OCI-LY7 (cell line): ENCODE measurements around the gene KLLN. TPM values are rescaled to one million over a fixed set of nuclear protein-coding genes. Genes with fewer than 3 reads are reported as not detected.

Experiments used
- BruUV-seq: library from RNA; stranded (reverse); fragments of 400-500 nt; replicated peaks from 2 replicates; lab custom pipeline; 2021; lab: Mats Ljungman, UMichigan
- CTCF ChIA-PET: fragments of 300-600 bp; sonication (Branson Sonifier 250); formaldehyde crosslinking; loops from one replicate; lab custom pipeline; 2022; ENCODE audit warnings: antibody characterized with exemption; ENCODE audit not compliant: unreplicated experiment; lab: Charles Lee
- POLR2A ChIA-PET: fragments of 300-600 bp; sonication (Branson Sonifier 250); formaldehyde crosslinking; loops from one replicate; lab custom pipeline; 2022; ENCODE audit warnings: antibody characterized with exemption; lab: Charles Lee
- DNase-seq: peaks from one replicate; pipeline ENCODE4 v3.0.0-alpha.2; 2015; ENCODE audit warnings: low spot score
- H2AFZ ChIP-seq: fragments of 200-600 bp; sonication (generic), shearing (Covaris generic); 2 replicates; pipeline ENCODE4 v1.6.1; 2014; ENCODE audit warnings: mild to moderate bottlenecking, antibody characterized with exemption, low read length, moderate library complexity
- H3K27ac ChIP-seq: fragments of 200-600 bp; sonication (generic); 2 replicates; pipeline ENCODE4 v1.5.1; 2014; ENCODE audit warnings: mixed run types, low read depth, mild to moderate bottlenecking, moderate library complexity, low read length, inconsistent platforms; ENCODE audit not compliant: poor library complexity, severe bottlenecking
- H3K36me3 ChIP-seq: fragments of 200-600 bp; sonication (generic); 2 replicates; pipeline ENCODE4 v1.6.1; 2014; ENCODE audit warnings: mild to moderate bottlenecking, antibody characterized with exemption, low read length, moderate library complexity, mixed read lengths; ENCODE audit not compliant: insufficient read depth
- H3K4me1 ChIP-seq: fragments of 200-600 bp; sonication (generic); 2 replicates; pipeline ENCODE4 v1.5.1; 2014; ENCODE audit warnings: mild to moderate bottlenecking, low read length; ENCODE audit not compliant: insufficient read depth, poor library complexity, severe bottlenecking
- H3K4me2 ChIP-seq: fragments of 200-600 bp; sonication (generic); 2 replicates; pipeline ENCODE4 v1.6.1; 2014; ENCODE audit warnings: mild to moderate bottlenecking, low read length
- H3K4me3 ChIP-seq: fragments of 200-600 bp; sonication (generic); 2 replicates; pipeline ENCODE4 v1.5.1; 2014; ENCODE audit warnings: mild to moderate bottlenecking, low read depth, low read length; ENCODE audit not compliant: poor library complexity, severe bottlenecking
- H3K79me2 ChIP-seq: fragments of 200-600 bp; sonication (generic); 2 replicates; pipeline ENCODE4 v1.6.1; 2016; ENCODE audit warnings: low read depth, mild to moderate bottlenecking, low read length, moderate library complexity, mixed read lengths; ENCODE audit not compliant: insufficient read depth
- H3K9me2 ChIP-seq: fragments of 200-600 bp; sonication (generic); 2 replicates; pipeline ENCODE4 v1.6.1; 2016; ENCODE audit warnings: mild to moderate bottlenecking, low read length, mixed read lengths; ENCODE audit not compliant: insufficient read depth
- H3K9me3 ChIP-seq: fragments of 200-600 bp; sonication (generic); 2 replicates; pipeline ENCODE4 v1.6.1; 2014; ENCODE audit warnings: mild to moderate bottlenecking, mixed run types, low read length, mixed read lengths
- H4K20me1 ChIP-seq: fragments of 200-600 bp; sonication (generic); 2 replicates; pipeline ENCODE4 v1.6.1; 2014; ENCODE audit warnings: mild to moderate bottlenecking, antibody characterized with exemption, low read length, moderate library complexity, mixed read lengths; ENCODE audit not compliant: insufficient read depth
- CTCF ChIP-seq: fragments of 200-600 bp; sonication (generic); conservative IDR thresholded peaks from 2 replicates; pipeline ENCODE4 v1.5.1; 2014; ENCODE audit warnings: mild to moderate bottlenecking, antibody characterized with exemption, low read length, moderate library complexity, mixed read lengths
- EZH2phosphoT487 ChIP-seq: fragments of 200-600 bp; sonication (generic); IDR thresholded peaks from 2 replicates; pipeline ENCODE4 v1.6.1; 2018; ENCODE audit warnings: low read depth, borderline replicate concordance, mild to moderate bottlenecking, mixed run types, antibody characterized with exemption, low read length, moderate library complexity, mixed read lengths
- intact Hi-C: fragments of 100-400 bp; cut with micrococcal nuclease; formaldehyde crosslinking; loops from one replicate; pipeline ENCODE4 v1.10.0; 2022; ENCODE audit not compliant: unreplicated experiment
- total RNA-seq, 2 experiments: library from RNA; depleted of rRNA in 1 of 2; stranded (reverse); fragments of >200 nt in 1 of 2; shearing (Covaris generic) in 1 of 2; gene quantifications; 2 replicates each; pipeline ENCODE4 v1.2.3, GENCODE V29; 2014 to 2022

KLLN gene
- total RNA-seq, 2 experiments from 2014 or later = 3.8 to 5.5 TPM

GRCh38 chr10:87861566-87861952, 1.8 kb downstream of the KLLN start:
- Histone ChIP-seq H3K4me1 (peaks cover 19% of the 10 kb centered on the region), H4K20me1 (peaks cover 23% of the 10 kb centered on the region), H2AFZ (peak overlapping the region; percentile 64; the same call in 1 of the 2 replicates), H3K27ac (peak overlapping the region; percentile 94), H3K4me2 (peak overlapping the region; percentile 82), H3K9me2 (no peaks in the 10 kb centered on the region), H3K4me3 (peak overlapping the region; percentile 96), H3K9me3 (no peaks in the 10 kb centered on the region), H3K36me3 (peaks cover 24% of the 10 kb centered on the region), H3K79me2 (peaks cover 51% of the 10 kb centered on the region)
- ChIA-PET CTCF (interaction anchor here (0.9 to 3.2 kb wide), 5 partner anchors 115 to 531 kb away, joined by 3 to 36 read pairs (median 8); no protein-coding TSS in a partner anchor), POLR2A (interaction anchor here (0.7 to 6.9 kb wide), 30 partner anchors 10 to 1027 kb away, joined by 3 to 134 read pairs (median 4); no protein-coding TSS in a partner anchor)
- TF ChIP-seq EZH2phosphoT487 (no peak), CTCF (no peak; the same call in 1 of the 2 replicates)
- intact Hi-C loops = loop anchor here (5.0 kb wide), 5 partner anchors 206 to 456 kb away; no protein-coding TSS in a partner anchor
- peak; percentile 82 for DNase-seq
- no TSS peak for BruUV-seq

GRCh38 chr10:87860816-87861403, 2.4 kb downstream of the KLLN start:
- no peaks in the 10 kb centered on the region for H3K9me3 ChIP-seq
- H3K4me1 ChIP-seq = peaks cover 19% of the 10 kb centered on the region
- BruUV-seq = TSS peak; percentile 68
- peak overlapping the region; percentile 96 for H3K4me3 ChIP-seq
- H3K4me2 ChIP-seq = peak overlapping the region; percentile 82
- ChIA-PET CTCF (interaction anchor here (0.9 to 3.2 kb wide), 5 partner anchors 116 to 531 kb away, joined by 3 to 36 read pairs (median 8); no protein-coding TSS in a partner anchor), POLR2A (interaction anchor here (0.7 to 6.9 kb wide), 22 partner anchors 10 to 1028 kb away, joined by 3 to 134 read pairs (median 6); no protein-coding TSS in a partner anchor)
- peaks cover 44% of the 10 kb centered on the region for H3K79me2 ChIP-seq
- peaks cover 16% of the 10 kb centered on the region for H4K20me1 ChIP-seq
- TF ChIP-seq CTCF (no peak; the same call in 1 of the 2 replicates), EZH2phosphoT487 (no peak)
- peak overlapping the region; percentile 64; the same call in 1 of the 2 replicates for H2AFZ ChIP-seq
- intact Hi-C loops = loop anchor here (1.0 to 5.0 kb wide), 7 partner anchors 205 to 692 kb away; no protein-coding TSS in a partner anchor
- peak overlapping the region; percentile 94 for H3K27ac ChIP-seq
- H3K9me2 ChIP-seq = no peaks in the 10 kb centered on the region
- peak; percentile 30 for DNase-seq
- peaks cover 17% of the 10 kb centered on the region for H3K36me3 ChIP-seq
